Ascending aorta (tissue), 2 donors: ENCODE results near the gene OOSP4A. TPM values are rescaled to one million over a fixed set of nuclear protein-coding genes. Genes with fewer than 3 reads are reported as not detected.

Experiments used
- DNase-seq, 2 donors: peaks; one replicate each; pipeline ENCODE4 v3.0.0-alpha.2; 2019; ENCODE audit warnings: low spot score in 2 of 2
- H3K27ac ChIP-seq, 2 donors: fragments of 200-600 bp; sonication (generic); one replicate each; pipeline ENCODE4 v1.5.1; 2016 to 2017; ENCODE audit warnings: mild to moderate bottlenecking in 1 of 2
- H3K27me3 ChIP-seq: fragments of 200-600 bp; sonication (generic); one replicate; pipeline ENCODE4 v1.5.1; 2017
- H3K36me3 ChIP-seq, 2 donors: fragments of 200-600 bp; sonication (generic); one replicate each; pipeline ENCODE4 v1.5.1; 2016
- H3K4me1 ChIP-seq, 2 donors: fragments of 200-600 bp; sonication (generic); one replicate each; pipeline ENCODE4 v1.5.1; 2016 to 2017; ENCODE audit warnings: mild to moderate bottlenecking in 1 of 2
- H3K4me3 ChIP-seq, 2 donors: fragments of 200-600 bp; sonication (generic); one replicate each; pipeline ENCODE4 v1.5.1; 2016 to 2017; ENCODE audit warnings: mild to moderate bottlenecking in 1 of 2
- H3K9me3 ChIP-seq, 2 donors: fragments of 200-600 bp; sonication (generic); one replicate each; pipeline ENCODE4 v1.5.1; 2016
- CTCF ChIP-seq, 3 experiments: fragments of 200-600 bp in 2 of 3; fragments of 450-650 bp in 1 of 3; sonication (generic) in 2 of 3; IDR thresholded peaks; one replicate each; pipeline ENCODE4 v1.5.1; 2016 to 2019; ENCODE audit warnings: antibody characterized with exemption in 3 of 3, mild to moderate bottlenecking in 1 of 3, moderate library complexity in 1 of 3
- intact Hi-C: fragments of 100-400 bp; cut with DNase I; formaldehyde crosslinking; loops from one replicate; pipeline ENCODE4 v1.15.1; 2023
- total RNA-seq: library from RNA; depleted of rRNA; stranded (reverse); fragments of >200 nt; gene quantifications from one replicate; pipeline ENCODE4 v1.1.0, GENCODE V29; 2016

Gene OOSP4A
- total RNA-seq, 1 donor from 2014 or later = not detected

- Histone ChIP-seq H3K4me3 (no peak overlapping the region), H3K27ac (no peak overlapping the region), H3K36me3 (no peaks in the 10 kb centered on the region), H3K4me1 (no peaks in the 10 kb centered on the region), H3K9me3 (no peaks in the 10 kb centered on the region), H3K27me3 (no peaks in the 10 kb centered on the region)
- DNase-seq = no peak
- TF ChIP-seq CTCF (IDR thresholded peaks at IDR 0.05) = no peak
- intact Hi-C loops = no loop called here
Measured at GRCh38 chr11:59938718-59939117, 25.1 kb upstream of the OOSP4A start.

DNA sequence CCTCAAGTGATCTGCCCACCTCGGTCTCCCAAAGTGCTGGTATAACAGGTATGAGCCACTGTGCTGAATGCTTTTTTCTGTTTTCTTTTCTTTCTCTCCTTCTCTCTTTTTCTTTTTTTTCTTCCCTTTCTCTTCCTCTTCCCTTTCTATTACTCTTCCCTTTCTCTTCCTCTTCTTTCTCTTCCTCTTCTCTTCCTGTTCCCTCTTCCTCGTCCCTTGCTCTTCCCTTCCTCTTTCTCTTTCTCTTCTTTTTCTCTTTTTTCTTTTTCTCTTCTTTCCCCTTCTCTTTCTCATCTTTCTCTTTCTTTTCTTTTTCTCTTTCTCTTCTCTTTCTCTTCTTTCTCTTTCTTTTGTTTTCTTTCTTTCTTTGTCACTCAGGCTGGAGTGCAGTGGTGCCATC, 24.4 kb upstream of the OOSP4A start:
- no peak for TF ChIP-seq CTCF (IDR thresholded peaks at IDR 0.05)
- H3K27me3 ChIP-seq = no peaks in the 10 kb centered on the region
- intact Hi-C loops = no loop called here

GRCh38 chr11:59941091-59941490, 22.7 kb upstream of the OOSP4A start:
- Histone ChIP-seq H3K4me1 (no peaks in the 10 kb centered on the region), H3K9me3 (no peaks in the 10 kb centered on the region), H3K4me3 (no peak overlapping the region), H3K36me3 (no peaks in the 10 kb centered on the region), H3K27me3 (no peaks in the 10 kb centered on the region), H3K27ac (no peak overlapping the region)
- TF ChIP-seq CTCF (IDR thresholded peaks at IDR 0.05) = no peak
- no peak for DNase-seq
- intact Hi-C loops = no loop called here

More for the DNA sequence above, 24.4 kb upstream of the OOSP4A start:
- no peaks in the 10 kb centered on the region for H3K4me1 ChIP-seq
- no peak overlapping the region for H3K4me3 ChIP-seq
- no peaks in the 10 kb centered on the region for H3K9me3 ChIP-seq
- H3K27ac ChIP-seq = no peak overlapping the region
- DNase-seq = no peak
- H3K36me3 ChIP-seq = no peaks in the 10 kb centered on the region

GRCh38 chr11:59943997-59944714, 19.7 kb upstream of the OOSP4A start:
- H3K27ac ChIP-seq = no peak overlapping the region
- no peak for TF ChIP-seq CTCF (IDR thresholded peaks at IDR 0.05)
- no peaks in the 10 kb centered on the region for H3K4me1 ChIP-seq
- DNase-seq = no peak
- H3K9me3 ChIP-seq = no peaks in the 10 kb centered on the region
- no peak overlapping the region for H3K4me3 ChIP-seq
- H3K36me3 ChIP-seq = no peaks in the 10 kb centered on the region
- intact Hi-C loops = no loop called here
- H3K27me3 ChIP-seq = no peaks in the 10 kb centered on the region

GRCh38 chr11:59944720-59945119, 19.1 kb upstream of the OOSP4A start:
- Histone ChIP-seq H3K27me3 (no peaks in the 10 kb centered on the region), H3K36me3 (no peaks in the 10 kb centered on the region), H3K4me3 (no peak overlapping the region), H3K4me1 (no peaks in the 10 kb centered on the region), H3K9me3 (no peaks in the 10 kb centered on the region), H3K27ac (no peak overlapping the region)
- TF ChIP-seq CTCF (IDR thresholded peaks at IDR 0.05) = no peak
- no peak for DNase-seq
- intact Hi-C loops = no loop called here
